ENCODE data around the gene MARK3.
"Not testable (repeated sequence)": the region's sequence is repeated elsewhere in the genome, so short reads cannot be mapped to it uniquely, and the experiment has no call there.

DNA sequence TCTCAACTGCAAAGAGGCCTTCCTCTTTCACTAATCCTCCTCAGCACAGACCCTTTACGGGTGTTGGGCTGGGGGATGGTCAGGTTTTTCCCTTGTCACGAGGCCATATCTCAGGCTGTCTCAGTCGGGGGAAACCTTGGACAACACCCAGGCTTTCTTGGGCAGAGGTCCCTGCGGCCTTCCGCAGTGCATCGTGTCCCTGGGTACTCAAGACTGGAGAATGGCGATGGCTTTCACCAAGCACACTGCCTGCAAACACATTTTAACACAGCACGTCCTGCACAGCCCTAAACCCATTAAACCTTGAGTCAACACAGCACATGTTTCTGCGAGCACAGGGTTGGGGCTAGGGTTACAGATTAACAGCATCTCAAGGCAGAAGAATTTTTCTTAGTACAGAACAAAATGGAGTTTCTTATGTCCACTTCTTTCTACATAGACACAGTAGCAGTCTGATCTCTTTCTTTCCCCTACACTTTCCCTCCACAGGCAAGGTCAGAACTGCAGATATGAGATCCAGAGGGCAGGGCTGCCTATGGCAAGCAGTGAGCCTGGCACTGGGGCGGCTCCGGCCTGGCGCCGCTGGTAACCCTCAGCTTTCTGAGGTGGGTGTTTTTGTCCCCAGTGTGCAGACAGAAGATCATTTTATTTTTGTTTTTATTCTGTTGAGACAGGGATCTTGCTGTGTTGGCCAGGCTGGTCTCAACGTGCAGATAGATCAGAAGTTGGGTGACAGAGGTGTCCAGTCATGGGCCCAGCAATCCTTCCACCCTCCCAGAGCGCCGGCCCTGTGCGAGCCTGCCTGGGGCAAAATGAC is 140.4 kb downstream of the MARK3 start:
- TF ChIP-seq CTCF (IDR thresholded peaks at IDR 0.05; ENCODE audit: borderline replicate concordance, extremely low read depth, low read length, poor library complexity, severe bottlenecking); EZH2 (IDR thresholded peaks at IDR 0.05; ENCODE audit: borderline replicate concordance, low read depth, low read length, severe bottlenecking): not testable (repeated sequence)

Data from DND-41 (cell line).